Measurements from ENCODE around the gene HAVCR1.

DNA sequence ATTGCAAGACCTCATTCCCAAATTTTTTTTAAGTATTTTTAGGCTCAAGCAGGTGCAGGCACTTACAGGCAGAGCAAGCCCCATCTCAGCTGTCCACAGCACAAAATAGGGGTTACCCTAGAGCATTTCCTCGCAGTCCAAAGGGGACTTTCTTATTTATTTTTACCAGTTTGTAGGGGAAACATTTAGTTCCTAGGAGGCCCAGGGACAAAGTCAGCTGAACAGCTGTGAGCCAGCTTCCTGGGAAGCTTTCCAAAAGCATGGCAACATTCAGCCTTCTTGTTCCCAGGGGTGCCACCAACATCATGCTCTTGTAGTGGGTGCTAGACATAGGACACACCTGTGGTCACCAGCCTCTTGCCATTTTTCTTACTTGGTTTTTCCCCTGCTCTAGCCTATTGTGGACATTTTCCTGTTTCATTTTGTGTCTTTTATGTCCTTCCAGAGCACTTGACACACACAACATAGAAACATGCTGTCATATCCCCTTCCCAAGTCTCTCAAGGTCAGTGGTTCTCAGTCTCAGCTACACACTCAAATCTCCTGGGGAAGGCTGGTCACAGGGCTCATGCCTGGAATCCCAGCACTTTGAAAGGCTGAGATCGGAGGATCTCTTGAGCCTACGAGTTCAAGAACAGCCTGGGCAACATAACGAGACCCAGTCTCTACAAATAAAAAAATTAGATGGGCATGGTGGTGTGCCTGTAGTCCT is 38.2 kb downstream of the HAVCR1 start:
- TF ChIP-seq, protein P1, sequence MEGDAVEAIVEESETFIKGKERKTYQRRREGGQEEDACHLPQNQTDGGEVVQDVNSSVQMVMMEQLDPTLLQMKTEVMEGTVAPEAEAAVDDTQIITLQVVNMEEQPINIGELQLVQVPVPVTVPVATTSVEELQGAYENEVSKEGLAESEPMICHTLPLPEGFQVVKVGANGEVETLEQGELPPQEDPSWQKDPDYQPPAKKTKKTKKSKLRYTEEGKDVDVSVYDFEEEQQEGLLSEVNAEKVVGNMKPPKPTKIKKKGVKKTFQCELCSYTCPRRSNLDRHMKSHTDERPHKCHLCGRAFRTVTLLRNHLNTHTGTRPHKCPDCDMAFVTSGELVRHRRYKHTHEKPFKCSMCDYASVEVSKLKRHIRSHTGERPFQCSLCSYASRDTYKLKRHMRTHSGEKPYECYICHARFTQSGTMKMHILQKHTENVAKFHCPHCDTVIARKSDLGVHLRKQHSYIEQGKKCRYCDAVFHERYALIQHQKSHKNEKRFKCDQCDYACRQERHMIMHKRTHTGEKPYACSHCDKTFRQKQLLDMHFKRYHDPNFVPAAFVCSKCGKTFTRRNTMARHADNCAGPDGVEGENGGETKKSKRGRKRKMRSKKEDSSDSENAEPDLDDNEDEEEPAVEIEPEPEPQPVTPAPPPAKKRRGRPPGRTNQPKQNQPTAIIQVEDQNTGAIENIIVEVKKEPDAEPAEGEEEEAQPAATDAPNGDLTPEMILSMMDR (IDR thresholded peaks at IDR 0.05), result no peak
- no peak for TF ChIP-seq POLR2A (IDR thresholded peaks at IDR 0.05)
